Transverse colon (tissue), 4 donors: ENCODE data around the gene PLA2G12B. TPM values are rescaled to one million over a fixed set of nuclear protein-coding genes. Genes with fewer than 3 reads are reported as not detected.

ENCODE experiments used
- DNase-seq: peaks from one replicate; pipeline ENCODE4 v3.0.0-alpha.2; 2019
- H3K27ac ChIP-seq, 4 donors: fragments of 200-600 bp; sonication (generic); 2 replicates each; pipeline ENCODE4 v1.5.1; 2016 to 2018; ENCODE audit warnings: inconsistent platforms in 4 of 4
- H3K27me3 ChIP-seq: fragments of 200-600 bp; sonication (generic); 2 replicates; pipeline ENCODE4 v1.5.1; 2017; ENCODE audit warnings: inconsistent platforms
- H3K36me3 ChIP-seq, 4 donors: fragments of 200-600 bp; sonication (generic); 2 replicates each; pipeline ENCODE4 v1.5.1; 2017 to 2019; ENCODE audit warnings: inconsistent platforms in 4 of 4
- H3K4me1 ChIP-seq, 4 donors: fragments of 200-600 bp; sonication (generic); 2 replicates each; pipeline ENCODE4 v1.5.1; 2017 to 2020; ENCODE audit warnings: inconsistent platforms in 4 of 4
- H3K4me3 ChIP-seq, 4 donors: fragments of 200-600 bp; sonication (generic); 1 replicate in 1 of 4; 2 replicates in 3 of 4; pipeline versions ENCODE4 v1.5.1 to v1.6.1; 2017 to 2019; ENCODE audit warnings: inconsistent platforms in 4 of 4
- H3K9me3 ChIP-seq, 2 donors: fragments of 200-600 bp; sonication (generic); 2 replicates each; pipeline ENCODE4 v1.5.1; 2017 to 2019; ENCODE audit warnings: inconsistent platforms in 2 of 2
- EP300 ChIP-seq: sonication (generic); formaldehyde crosslinking; IDR thresholded peaks from one replicate; pipeline ENCODE4 v1.6.1; 2017; ENCODE audit warnings: antibody characterized with exemption, low read depth
- POLR2A ChIP-seq: fragments of 450-650 bp; IDR thresholded peaks from one replicate; pipeline ENCODE4 v1.6.1; 2016; ENCODE audit warnings: antibody characterized with exemption, mild to moderate bottlenecking, moderate library complexity
- POLR2AphosphoS5 ChIP-seq, 3 donors: sonication (generic); formaldehyde crosslinking; IDR thresholded peaks; one replicate each; pipeline ENCODE4 v1.6.1; 2016; ENCODE audit warnings: antibody characterized with exemption in 3 of 3
- WGBS, 2 donors: methylation state at CpG; one replicate each; pipeline ENCODE4 v1.1.5; 2018; ENCODE audit warnings: low coverage in 1 of 2; 5-methylcytosine and 5-hydroxymethylcytosine counted together
- in situ Hi-C, 4 donors: fragments of 200-750 bp; cut with MboI; loops; one replicate each; pipeline versions ENCODE4 v1.15.0 to v1.15.1; 2017; ENCODE audit warnings: low sequenced_read_pairs in 3 of 4, low pct_ligation_motif_present in 1 of 4, low pct_unique_long_range_greater_than_20kb in 1 of 4
- intact Hi-C: fragments of 100-400 bp; cut with DNase I; formaldehyde crosslinking; loops from one replicate; pipeline ENCODE4 v1.15.1; 2023; ENCODE audit warnings: low total_unique reads
- total RNA-seq, 4 donors: library from RNA; depleted of rRNA; stranded (reverse); fragments of >200 nt; gene quantifications; one replicate each; pipeline ENCODE4 v1.1.0, GENCODE V29; 2016
- TF ChIP-seq, protein P1 (sequence below), 5 experiments: fragments of 200-600 bp in 3 of 5; fragments of 450-650 bp in 2 of 5; sonication (generic) in 3 of 5; IDR thresholded peaks; 1 replicate in 2 of 5; 2 replicates in 3 of 5; pipeline ENCODE4 v1.5.1; 2016 to 2017; ENCODE audit warnings: antibody characterized with exemption in 5 of 5, inconsistent platforms in 3 of 5, mild to moderate bottlenecking in 2 of 5, moderate library complexity in 1 of 5

Gene PLA2G12B
- total RNA-seq, 4 donors from 2014 or later = 8.9 to 29.2 (median 12.0) TPM; not detected in 1

DNA sequence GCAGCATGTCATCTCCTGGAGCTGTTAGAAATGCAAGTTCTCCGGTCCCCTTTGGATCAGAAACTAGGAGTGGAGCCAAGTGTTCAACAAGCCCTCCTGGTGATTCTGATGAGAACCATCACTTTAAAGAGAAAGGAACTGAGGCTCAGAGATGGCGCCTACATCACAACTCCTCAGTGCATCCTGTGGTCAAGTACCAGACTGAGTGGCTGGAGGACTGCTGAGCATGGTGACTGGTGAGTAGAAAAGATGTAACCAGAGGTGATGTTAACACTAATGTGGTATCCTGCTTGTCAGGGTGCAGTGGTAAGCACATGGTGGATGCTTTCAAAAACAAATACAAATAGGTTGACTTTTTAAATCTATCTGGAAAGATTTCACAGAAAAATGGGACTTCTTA, 64.5 kb downstream of the PLA2G12B start:
- WGBS, 2 donors = 81 to 90% methylated on average over 2 of the region's 2 CpGs
- no peaks in the 10 kb centered on the region for H3K4me1 ChIP-seq
- in situ Hi-C loops (no loop called here), intact Hi-C loops (loop anchor here (5.0 kb wide), 1 partner anchor 1063 kb away; no protein-coding TSS in a partner anchor)
- DNase-seq = no peak
- H3K4me3 ChIP-seq = no peak overlapping the region
- no peaks in the 10 kb centered on the region for H3K27me3 ChIP-seq
- TF ChIP-seq POLR2AphosphoS5 (IDR thresholded peaks at IDR 0.05) (no peak), POLR2A (no peak)
- no peaks in the 10 kb centered on the region for H3K9me3 ChIP-seq
- no peak overlapping the region for H3K27ac ChIP-seq
- peaks cover 0 to 18% (median 4%) of the 10 kb centered on the region in 4 donors for H3K36me3 ChIP-seq

DNA sequence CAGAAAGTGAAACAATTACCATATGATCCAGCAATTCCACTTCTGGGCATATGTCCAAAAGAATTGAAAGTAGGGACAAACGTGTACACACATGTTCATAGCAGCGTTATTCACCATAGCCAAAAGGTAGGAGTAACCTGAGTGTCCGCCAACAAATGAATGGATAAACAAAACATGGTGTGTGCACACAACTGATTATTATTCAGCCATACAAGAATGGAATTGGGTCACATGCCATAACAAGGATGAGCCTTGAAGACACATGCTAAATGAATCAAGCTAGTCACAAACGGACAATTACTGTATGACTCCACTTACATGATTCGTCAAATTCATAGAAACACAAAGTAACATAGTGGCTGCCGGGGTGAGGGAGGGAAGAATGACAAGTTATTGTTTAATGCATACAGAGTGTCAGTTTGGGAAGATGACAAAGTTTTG, 65.2 kb downstream of the PLA2G12B start:
- H3K27ac ChIP-seq = no peak overlapping the region
- no peaks in the 10 kb centered on the region for H3K27me3 ChIP-seq
- in situ Hi-C loops (no loop called here), intact Hi-C loops (no loop called here)
- no peaks in the 10 kb centered on the region for H3K4me1 ChIP-seq
- DNase-seq = no peak
- no peak for TF ChIP-seq EP300
- no peak for TF ChIP-seq POLR2AphosphoS5 (IDR thresholded peaks at IDR 0.05)
- no peak for TF ChIP-seq POLR2A
- TF ChIP-seq, protein P1, sequence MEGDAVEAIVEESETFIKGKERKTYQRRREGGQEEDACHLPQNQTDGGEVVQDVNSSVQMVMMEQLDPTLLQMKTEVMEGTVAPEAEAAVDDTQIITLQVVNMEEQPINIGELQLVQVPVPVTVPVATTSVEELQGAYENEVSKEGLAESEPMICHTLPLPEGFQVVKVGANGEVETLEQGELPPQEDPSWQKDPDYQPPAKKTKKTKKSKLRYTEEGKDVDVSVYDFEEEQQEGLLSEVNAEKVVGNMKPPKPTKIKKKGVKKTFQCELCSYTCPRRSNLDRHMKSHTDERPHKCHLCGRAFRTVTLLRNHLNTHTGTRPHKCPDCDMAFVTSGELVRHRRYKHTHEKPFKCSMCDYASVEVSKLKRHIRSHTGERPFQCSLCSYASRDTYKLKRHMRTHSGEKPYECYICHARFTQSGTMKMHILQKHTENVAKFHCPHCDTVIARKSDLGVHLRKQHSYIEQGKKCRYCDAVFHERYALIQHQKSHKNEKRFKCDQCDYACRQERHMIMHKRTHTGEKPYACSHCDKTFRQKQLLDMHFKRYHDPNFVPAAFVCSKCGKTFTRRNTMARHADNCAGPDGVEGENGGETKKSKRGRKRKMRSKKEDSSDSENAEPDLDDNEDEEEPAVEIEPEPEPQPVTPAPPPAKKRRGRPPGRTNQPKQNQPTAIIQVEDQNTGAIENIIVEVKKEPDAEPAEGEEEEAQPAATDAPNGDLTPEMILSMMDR (IDR thresholded peaks at IDR 0.05) = no peak
- WGBS, 2 donors = 51 to 56% methylated on average over 4 to 6 of the region's 6 CpGs
- H3K9me3 ChIP-seq = no peaks in the 10 kb centered on the region
- no peak overlapping the region for H3K4me3 ChIP-seq
- H3K36me3 ChIP-seq = peaks cover 0 to 22% (median 6%) of the 10 kb centered on the region in 4 donors

DNA sequence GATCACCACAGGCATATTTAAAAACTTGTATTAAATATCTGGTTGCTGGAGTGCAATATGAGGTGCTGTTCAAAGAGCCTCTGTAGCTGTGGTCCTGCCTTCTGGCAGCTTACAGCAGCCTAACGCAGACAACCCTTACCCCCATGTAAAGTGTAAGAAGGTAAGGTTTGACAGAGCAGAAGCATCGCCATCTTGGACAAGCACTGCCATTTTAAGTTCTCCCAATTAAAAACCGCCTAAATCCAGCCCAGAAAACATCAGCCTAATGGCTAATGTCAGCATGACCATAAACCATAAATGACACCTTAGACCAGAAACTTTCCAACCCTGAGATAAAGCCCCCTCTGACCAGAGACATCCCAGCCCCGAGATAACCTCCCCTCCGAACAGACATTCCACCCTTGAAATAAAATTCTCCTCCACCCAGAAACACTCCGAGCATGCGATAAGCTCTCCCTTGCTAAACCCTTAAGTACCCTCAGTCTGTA, 66.4 kb downstream of the PLA2G12B start:
- H3K36me3 ChIP-seq = peaks cover 0 to 22% (median 6%) of the 10 kb centered on the region in 4 donors
- H3K27me3 ChIP-seq = no peaks in the 10 kb centered on the region
- no peaks in the 10 kb centered on the region for H3K4me1 ChIP-seq
- H3K4me3 ChIP-seq = no peak overlapping the region
- no peak overlapping the region for H3K27ac ChIP-seq
- 95 to 96% methylated on average over 3 to 7 of the region's 7 CpGs for WGBS, 2 donors
- TF ChIP-seq POLR2AphosphoS5 (IDR thresholded peaks at IDR 0.05) (no peak), EP300 (no peak), POLR2A (no peak)
- TF ChIP-seq, protein P1 (IDR thresholded peaks at IDR 0.05) = no peak
- DNase-seq = no peak
- in situ Hi-C loops (no loop called here), intact Hi-C loops (no loop called here)
- no peaks in the 10 kb centered on the region for H3K9me3 ChIP-seq

DNA sequence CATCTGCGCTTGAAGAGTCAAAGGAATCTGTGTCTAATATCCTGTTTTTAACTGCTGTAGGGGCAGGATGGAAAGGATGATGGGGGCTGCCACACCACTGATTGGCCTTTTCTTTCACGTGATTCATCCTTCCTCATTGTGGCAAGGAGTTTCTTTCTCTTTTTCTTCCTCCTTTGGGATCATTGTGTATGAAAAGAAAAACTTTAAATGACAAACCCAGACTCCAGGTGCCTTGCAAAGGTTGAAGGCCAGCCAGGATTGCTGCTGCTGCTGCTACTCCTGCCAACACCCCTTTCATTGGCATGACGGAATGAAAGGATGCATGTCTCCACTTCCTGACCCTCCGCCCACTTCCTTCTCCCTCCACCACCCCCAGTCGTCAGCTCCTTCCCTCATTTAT, 67.6 kb downstream of the PLA2G12B start:
- 55 to 62% methylated on average over 4 to 5 of the region's 5 CpGs for WGBS, 2 donors
- H3K27ac ChIP-seq = no peak overlapping the region
- in situ Hi-C loops = no loop called here
- no peak overlapping the region for H3K4me3 ChIP-seq
- TF ChIP-seq, protein P1 (IDR thresholded peaks at IDR 0.05) = no peak
- TF ChIP-seq EP300 = no peak
- TF ChIP-seq POLR2A = no peak
- TF ChIP-seq POLR2AphosphoS5 (IDR thresholded peaks at IDR 0.05) = no peak
- no peaks in the 10 kb centered on the region for H3K9me3 ChIP-seq
- no peaks in the 10 kb centered on the region for H3K4me1 ChIP-seq
- DNase-seq = no peak
- no peaks in the 10 kb centered on the region for H3K27me3 ChIP-seq
- peaks cover 0 to 22% (median 6%) of the 10 kb centered on the region in 4 donors for H3K36me3 ChIP-seq
- intact Hi-C loops = no loop called here

DNA sequence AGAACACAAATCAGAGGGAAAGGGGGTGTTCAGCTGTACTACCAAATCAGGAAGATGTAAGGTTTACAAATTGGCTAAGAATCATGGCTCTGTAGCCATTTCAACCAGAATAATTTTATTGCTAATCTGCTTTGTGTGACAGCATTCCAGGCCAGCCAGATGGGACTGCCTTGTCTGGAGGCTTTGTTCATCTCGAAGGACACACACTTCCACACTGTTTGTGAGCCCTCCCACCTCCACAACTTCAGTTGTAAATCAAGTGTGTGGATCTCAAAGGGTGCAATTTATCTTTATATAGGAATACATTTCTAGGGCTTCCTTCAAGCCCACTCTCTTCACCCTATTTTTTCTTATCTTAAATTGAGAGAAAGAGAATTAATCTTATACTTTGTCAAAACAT, 68.0 kb downstream of the PLA2G12B start:
- no peaks in the 10 kb centered on the region for H3K27me3 ChIP-seq
- 50 to 75% methylated on average over 1 of the region's 1 CpG for WGBS, 2 donors
- H3K9me3 ChIP-seq = no peaks in the 10 kb centered on the region
- in situ Hi-C loops = no loop called here
- no peak for DNase-seq
- no peaks in the 10 kb centered on the region for H3K4me1 ChIP-seq
- H3K27ac ChIP-seq = no peak overlapping the region
- intact Hi-C loops = no loop called here
- TF ChIP-seq, protein P1 (IDR thresholded peaks at IDR 0.05) = no peak
- TF ChIP-seq EP300 = no peak
- TF ChIP-seq POLR2A = no peak
- peaks cover 0 to 22% (median 6%) of the 10 kb centered on the region in 4 donors for H3K36me3 ChIP-seq
- H3K4me3 ChIP-seq = no peak overlapping the region
